Neural cell (in vitro differentiated cells): ENCODE data around the gene DYRK3. TPM values are rescaled to one million over a fixed set of nuclear protein-coding genes. Genes with fewer than 3 reads are reported as not detected.

Experiments used
- H2AFZ ChIP-seq: fragments of 200-600, 300-800 bp; sonication (generic), shearing (Covaris generic); 2 replicates; pipeline ENCODE4 v1.6.0; 2014; ENCODE audit warnings: low read depth, mild to moderate bottlenecking, antibody characterized with exemption, low read length, moderate library complexity
- H3F3A ChIP-seq: fragments of 200-600 bp; shearing (Covaris generic); 2 replicates; pipeline ENCODE4 v1.6.1; 2016; ENCODE audit warnings: mild to moderate bottlenecking, moderate library complexity, mixed read lengths, antibody characterized with exemption, low read length; ENCODE audit not compliant: insufficient read depth, poor library complexity, severe bottlenecking
- H3K27ac ChIP-seq: fragments of 200-600, 300-800 bp; sonication (generic), shearing (Covaris generic); 2 replicates; pipeline ENCODE4 v1.5.1; 2014; ENCODE audit warnings: mild to moderate bottlenecking, low read length, moderate library complexity
- H3K27me3 ChIP-seq: fragments of 300-800, 200-600 bp; sonication (generic), shearing (Covaris generic); 2 replicates; pipeline ENCODE4 v1.6.0; 2014; ENCODE audit warnings: mild to moderate bottlenecking, low read depth, low read length, moderate library complexity; ENCODE audit not compliant: insufficient read depth
- H3K36me3 ChIP-seq: fragments of 300-800, 200-600 bp; sonication (generic), shearing (Covaris generic); 2 replicates; pipeline ENCODE4 v1.5.1; 2014; ENCODE audit warnings: mild to moderate bottlenecking, antibody characterized with exemption, low read length, moderate library complexity; ENCODE audit not compliant: insufficient read depth
- H3K4me2 ChIP-seq: fragments of 300-800, 200-600 bp; sonication (generic), shearing (Covaris generic); 2 replicates; pipeline ENCODE4 v1.6.0; 2014; ENCODE audit warnings: mild to moderate bottlenecking, low read length
- H3K4me3 ChIP-seq: fragments of 300-800, 200-600 bp; sonication (generic), shearing (Covaris generic); 2 replicates; pipeline ENCODE4 v1.5.1; 2014; ENCODE audit warnings: mild to moderate bottlenecking, low read length, moderate library complexity
- H3K79me2 ChIP-seq: fragments of 200-600 bp; shearing (Covaris generic); replicated peaks from 2 replicates; pipeline ENCODE4 v1.6.0; 2014; ENCODE audit warnings: mild to moderate bottlenecking, low read length, moderate library complexity; ENCODE audit not compliant: insufficient read depth
- H3K9ac ChIP-seq: fragments of 300-800, 200-600 bp; sonication (generic), shearing (Covaris generic); 2 replicates; pipeline ENCODE4 v1.6.1; 2016; ENCODE audit warnings: mild to moderate bottlenecking, low read length, mixed read lengths
- H3K9me2 ChIP-seq: fragments of 200-600 bp; shearing (Covaris generic); 2 replicates; pipeline ENCODE4 v1.6.1; 2016; ENCODE audit warnings: mild to moderate bottlenecking, low read length, mixed read lengths; ENCODE audit not compliant: insufficient read depth
- H3K9me3 ChIP-seq: fragments of 200-600, 300-800 bp; sonication (generic), shearing (Covaris generic); 2 replicates; pipeline ENCODE4 v1.6.1; 2016; ENCODE audit warnings: mild to moderate bottlenecking, mixed run types, low read length, moderate library complexity, mixed read lengths
- H4K20me1 ChIP-seq: fragments of 200-600 bp; shearing (Covaris generic); 2 replicates; pipeline ENCODE4 v1.6.1; 2016; ENCODE audit warnings: mild to moderate bottlenecking, mixed run types; ENCODE audit not compliant: insufficient read depth
- EP300 ChIP-seq: fragments of 450-650 bp; conservative IDR thresholded peaks from 2 replicates; pipeline ENCODE4 v1.6.1; 2014; ENCODE audit warnings: antibody characterized with exemption, mild to moderate bottlenecking, moderate library complexity; ENCODE audit not compliant: poor library complexity, severe bottlenecking
- EZH2 ChIP-seq: fragments of 200-600, 300-800 bp; shearing (Covaris generic), sonication (generic); IDR thresholded peaks from 2 replicates; pipeline ENCODE4 v1.6.1; 2014; ENCODE audit warnings: antibody characterized with exemption, low read length, borderline replicate concordance, mild to moderate bottlenecking; ENCODE audit not compliant: insufficient read depth, poor library complexity, severe bottlenecking
- MXI1 ChIP-seq: fragments of 450-650 bp; conservative IDR thresholded peaks from 2 replicates; pipeline ENCODE4 v1.6.1; 2014; ENCODE audit warnings: antibody characterized with exemption, mild to moderate bottlenecking; ENCODE audit not compliant: poor library complexity, severe bottlenecking
- POLR2AphosphoS5 ChIP-seq: IDR thresholded peaks from 2 replicates; pipeline ENCODE4 v1.6.1; 2012
- RAD21 ChIP-seq: fragments of 450-650 bp; conservative IDR thresholded peaks from 2 replicates; pipeline ENCODE4 v1.6.1; 2014; ENCODE audit warnings: antibody characterized with exemption, mild to moderate bottlenecking, moderate library complexity
- SMC3 ChIP-seq: fragments of 450-650 bp; conservative IDR thresholded peaks from 2 replicates; pipeline ENCODE4 v1.6.1; 2014; ENCODE audit warnings: antibody characterized with exemption, mild to moderate bottlenecking, moderate library complexity; ENCODE audit not compliant: poor library complexity
- TAF1 ChIP-seq: IDR thresholded peaks from 2 replicates; pipeline ENCODE4 v1.6.1; 2012; ENCODE audit warnings: low read depth
- polyA plus RNA-seq: library from polyadenylated mRNA; depleted of rRNA; stranded (reverse); fragments of >200 nt; gene quantifications from 2 replicates; pipeline ENCODE4 v1.2.3, GENCODE V29; 2014
- TF ChIP-seq, protein P1 (sequence below): IDR thresholded peaks from 2 replicates; pipeline ENCODE4 v1.6.1; 2012; ENCODE audit warnings: borderline replicate concordance
- TF ChIP-seq, protein P2 (sequence below): fragments of 450-650 bp; IDR thresholded peaks from 2 replicates; pipeline ENCODE4 v1.5.1; 2014; ENCODE audit warnings: antibody characterized with exemption, mild to moderate bottlenecking, moderate library complexity; ENCODE audit not compliant: poor library complexity, severe bottlenecking

DYRK3 gene
- polyA plus RNA-seq, 1 donor from 2014 or later, result 7.5 TPM

DNA sequence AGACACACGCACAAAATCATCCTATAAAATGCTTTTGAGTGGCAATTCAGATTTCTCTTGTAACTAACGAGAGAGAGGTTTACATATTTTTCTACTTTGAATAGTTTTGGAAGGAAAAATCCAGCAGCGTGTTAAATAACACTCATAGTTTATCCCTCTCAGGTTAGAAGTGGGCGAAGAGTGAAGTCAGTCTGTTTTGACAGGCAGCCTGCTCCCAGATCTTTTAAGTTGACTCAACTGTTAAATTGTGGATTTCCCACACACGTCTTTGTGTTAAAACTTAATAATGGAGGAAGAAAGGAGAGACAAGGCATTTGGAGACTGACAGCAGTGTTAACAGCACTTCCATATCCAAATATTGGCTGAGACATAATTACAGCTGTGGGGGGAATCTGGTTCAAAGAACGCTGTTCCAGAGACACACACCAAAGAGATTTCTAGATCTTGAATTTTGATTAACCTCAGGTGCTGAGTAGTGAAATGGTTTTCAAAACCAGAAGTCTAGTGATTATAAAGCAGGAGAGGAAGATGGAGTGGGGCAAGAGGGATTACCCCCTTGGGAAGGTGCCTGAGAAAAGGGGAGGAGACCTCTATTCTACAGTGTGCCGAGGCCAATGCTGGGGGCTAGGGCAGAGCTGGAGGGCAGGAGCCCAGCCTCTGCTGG, 52.0 kb downstream of the DYRK3 start:
- Histone ChIP-seq H4K20me1 (no peaks in the 10 kb centered on the region), H3K4me2 (no peak overlapping the region), H3K27ac (no peak overlapping the region), H3K36me3 (no peaks in the 10 kb centered on the region), H2AFZ (no peak overlapping the region), H3K9me2 (no peaks in the 10 kb centered on the region), H3K79me2 (peaks cover 67% of the 10 kb centered on the region), H3F3A (no peaks in the 10 kb centered on the region), H3K9ac (no peak overlapping the region), H3K27me3 (peaks cover 11% of the 10 kb centered on the region), H3K4me3 (peak overlapping the region; percentile 76), H3K9me3 (no peaks in the 10 kb centered on the region)
- no peak for TF ChIP-seq MXI1
- TF ChIP-seq TAF1, result no peak
- no peak for TF ChIP-seq EP300
- no peak for TF ChIP-seq EZH2
- no peak for TF ChIP-seq RAD21
- no peak for TF ChIP-seq SMC3
- TF ChIP-seq, protein P1, sequence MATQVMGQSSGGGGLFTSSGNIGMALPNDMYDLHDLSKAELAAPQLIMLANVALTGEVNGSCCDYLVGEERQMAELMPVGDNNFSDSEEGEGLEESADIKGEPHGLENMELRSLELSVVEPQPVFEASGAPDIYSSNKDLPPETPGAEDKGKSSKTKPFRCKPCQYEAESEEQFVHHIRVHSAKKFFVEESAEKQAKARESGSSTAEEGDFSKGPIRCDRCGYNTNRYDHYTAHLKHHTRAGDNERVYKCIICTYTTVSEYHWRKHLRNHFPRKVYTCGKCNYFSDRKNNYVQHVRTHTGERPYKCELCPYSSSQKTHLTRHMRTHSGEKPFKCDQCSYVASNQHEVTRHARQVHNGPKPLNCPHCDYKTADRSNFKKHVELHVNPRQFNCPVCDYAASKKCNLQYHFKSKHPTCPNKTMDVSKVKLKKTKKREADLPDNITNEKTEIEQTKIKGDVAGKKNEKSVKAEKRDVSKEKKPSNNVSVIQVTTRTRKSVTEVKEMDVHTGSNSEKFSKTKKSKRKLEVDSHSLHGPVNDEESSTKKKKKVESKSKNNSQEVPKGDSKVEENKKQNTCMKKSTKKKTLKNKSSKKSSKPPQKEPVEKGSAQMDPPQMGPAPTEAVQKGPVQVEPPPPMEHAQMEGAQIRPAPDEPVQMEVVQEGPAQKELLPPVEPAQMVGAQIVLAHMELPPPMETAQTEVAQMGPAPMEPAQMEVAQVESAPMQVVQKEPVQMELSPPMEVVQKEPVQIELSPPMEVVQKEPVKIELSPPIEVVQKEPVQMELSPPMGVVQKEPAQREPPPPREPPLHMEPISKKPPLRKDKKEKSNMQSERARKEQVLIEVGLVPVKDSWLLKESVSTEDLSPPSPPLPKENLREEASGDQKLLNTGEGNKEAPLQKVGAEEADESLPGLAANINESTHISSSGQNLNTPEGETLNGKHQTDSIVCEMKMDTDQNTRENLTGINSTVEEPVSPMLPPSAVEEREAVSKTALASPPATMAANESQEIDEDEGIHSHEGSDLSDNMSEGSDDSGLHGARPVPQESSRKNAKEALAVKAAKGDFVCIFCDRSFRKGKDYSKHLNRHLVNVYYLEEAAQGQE, result no peak
- TF ChIP-seq, protein P2, sequence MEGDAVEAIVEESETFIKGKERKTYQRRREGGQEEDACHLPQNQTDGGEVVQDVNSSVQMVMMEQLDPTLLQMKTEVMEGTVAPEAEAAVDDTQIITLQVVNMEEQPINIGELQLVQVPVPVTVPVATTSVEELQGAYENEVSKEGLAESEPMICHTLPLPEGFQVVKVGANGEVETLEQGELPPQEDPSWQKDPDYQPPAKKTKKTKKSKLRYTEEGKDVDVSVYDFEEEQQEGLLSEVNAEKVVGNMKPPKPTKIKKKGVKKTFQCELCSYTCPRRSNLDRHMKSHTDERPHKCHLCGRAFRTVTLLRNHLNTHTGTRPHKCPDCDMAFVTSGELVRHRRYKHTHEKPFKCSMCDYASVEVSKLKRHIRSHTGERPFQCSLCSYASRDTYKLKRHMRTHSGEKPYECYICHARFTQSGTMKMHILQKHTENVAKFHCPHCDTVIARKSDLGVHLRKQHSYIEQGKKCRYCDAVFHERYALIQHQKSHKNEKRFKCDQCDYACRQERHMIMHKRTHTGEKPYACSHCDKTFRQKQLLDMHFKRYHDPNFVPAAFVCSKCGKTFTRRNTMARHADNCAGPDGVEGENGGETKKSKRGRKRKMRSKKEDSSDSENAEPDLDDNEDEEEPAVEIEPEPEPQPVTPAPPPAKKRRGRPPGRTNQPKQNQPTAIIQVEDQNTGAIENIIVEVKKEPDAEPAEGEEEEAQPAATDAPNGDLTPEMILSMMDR, result no peak
- no peak for TF ChIP-seq POLR2AphosphoS5

DNA sequence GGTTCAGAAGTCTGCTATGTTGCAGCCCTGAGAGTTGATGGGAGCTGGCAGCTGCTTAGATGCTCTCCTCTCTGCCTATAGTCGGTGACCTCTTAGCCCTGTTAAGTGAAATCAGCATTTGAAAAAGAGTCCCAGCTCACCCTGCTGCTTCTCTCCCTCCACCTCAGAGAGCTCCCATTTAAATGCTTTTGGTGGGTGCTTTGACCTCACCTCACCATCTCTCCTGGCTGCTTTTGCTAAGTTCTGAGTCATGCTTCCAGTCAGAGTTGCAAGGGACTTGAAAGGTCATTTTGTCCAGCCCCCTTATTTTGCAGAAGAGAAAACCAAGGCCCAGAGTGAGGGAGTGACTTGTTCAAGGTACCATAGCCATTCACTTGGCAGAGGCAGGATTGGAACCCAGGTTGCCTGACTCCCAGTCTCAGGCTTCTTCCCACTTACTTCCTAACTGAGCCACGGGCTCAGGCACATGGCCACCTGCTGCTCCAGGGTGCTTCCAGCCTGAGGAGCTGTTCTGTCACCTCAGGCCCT, 52.6 kb downstream of the DYRK3 start:
- Histone ChIP-seq H3K27ac (no peak overlapping the region), H3K9me3 (no peaks in the 10 kb centered on the region), H3F3A (no peaks in the 10 kb centered on the region), H4K20me1 (no peaks in the 10 kb centered on the region), H3K4me3 (no peak overlapping the region), H3K9ac (no peak overlapping the region), H3K9me2 (no peaks in the 10 kb centered on the region), H3K4me2 (no peak overlapping the region), H3K36me3 (no peaks in the 10 kb centered on the region), H3K27me3 (peaks cover 8% of the 10 kb centered on the region), H3K79me2 (peaks cover 72% of the 10 kb centered on the region), H2AFZ (no peak overlapping the region)
- TF ChIP-seq POLR2AphosphoS5 (no peak), TAF1 (no peak), EP300 (no peak), SMC3 (no peak)
- TF ChIP-seq, protein P1, result no peak
